ENCODE data around the gene MEF2B. TPM values are rescaled to one million over a fixed set of nuclear protein-coding genes. Genes with fewer than 3 reads are reported as not detected.

MEF2B gene
- total and polyA plus RNA-seq, 10 of the 15 experiments (the other 5 are each of a cell fraction or from before 2014, with no cell fraction given): 0.09 to 33.0 (median 8.9) TPM

GRCh38 chr19:19147344-19147743 is 22.7 kb downstream of the MEF2B start:
- no peak for DNase-seq (ENCODE audit: low read depth, low spot score)
- in situ Hi-C loops (cut with MboI): loop anchor here (10.0 kb wide), 1 partner anchor 347 kb away; no protein-coding TSS in a partner anchor
- POLR2A ChIA-PET: interaction anchor here (1.1 to 1.6 kb wide), 3 partner anchors 14 to 27 kb away, joined by 4 to 6 read pairs (median 5); partner anchors contain the start of gene MEF2B

More at GRCh38 chr19:19147344-19147743, 22.7 kb downstream of the MEF2B start:
- CTCF ChIA-PET: interaction anchor here (0.8 to 6.3 kb wide), 6 partner anchors 11 to 93 kb away, joined by 3 to 207 read pairs (median 12); partner anchors contain the start of gene MEF2B
- RAD21 ChIA-PET (ENCODE audit: unreplicated experiment): interaction anchor here (1.6 to 17.5 kb wide), 2 partner anchors 10 to 26 kb away, joined by 6 to 394 read pairs; partner anchors contain the start of gene MEF2B
- Histone ChIP-seq H3K4me1 (ENCODE audit: control insufficient read depth, insufficient read depth, low read length) (peaks cover 10% of the 10 kb centered on the region), H3K9ac (ENCODE audit: control insufficient read depth, insufficient read depth, low read length) (no peak overlapping the region), H3K4me2 (ENCODE audit: control insufficient read depth, insufficient read depth) (no peak overlapping the region), H3K79me2 (ENCODE audit: control insufficient read depth, insufficient read depth, low read length) (no peaks in the 10 kb centered on the region), H2AFZ (ENCODE audit: control insufficient read depth, low read depth, low read length) (no peak overlapping the region), H3K4me3 (no peak overlapping the region), H3K9me3 (replicated peaks; ENCODE audit: control insufficient read depth, insufficient read depth, low read length) (no peaks in the 10 kb centered on the region), H3K36me3 (ENCODE audit: control insufficient read depth in 2 of 2, insufficient read depth in 2 of 2, low read length in 1 of 2) (peaks cover 6 to 8% of the 10 kb centered on the region in 2 experiments; a peak in 3 of 4 replicates), H4K20me1 (ENCODE audit: control insufficient read depth, insufficient read depth) (no peaks in the 10 kb centered on the region), H3K27me3 (replicated peaks in 1 of 2; ENCODE audit: control insufficient read depth in 2 of 2, insufficient read depth in 2 of 2, low read length in 1 of 2) (no peaks in the 10 kb centered on the region), H3K27ac (ENCODE audit: control insufficient read depth, insufficient read depth) (no peak overlapping the region)
- no peak for ATAC-seq
- SMC1A ChIA-PET (ENCODE audit: uncharacterized antibody, unreplicated experiment): interaction anchor here (1.0 to 5.4 kb wide), 6 partner anchors 9 to 27 kb away, joined by 3 to 114 read pairs (median 10); partner anchors contain the start of gene MEF2B
- BruUV-seq (replicated peaks): no TSS peak
- 88% methylated on average over 5 of the region's 5 CpGs for WGBS (ENCODE audit: insufficient coverage, insufficient replicate concordance, low lambda C conversion rate, missing lambda C conversion rate)
- TF ChIP-seq SRF (IDR thresholded peaks at IDR 0.05; ENCODE audit: low read depth in 2 of 2, low read length in 2 of 2) (no peak), NR2C1 (IDR thresholded peaks at IDR 0.05) (no peak), BACH1 (IDR thresholded peaks at IDR 0.05; ENCODE audit: borderline replicate concordance) (no peak), RAD51 (IDR thresholded peaks at IDR 0.05) (no peak), PKNOX1 (IDR thresholded peaks at IDR 0.05) (no peak), KDM1A (IDR thresholded peaks at IDR 0.05; ENCODE audit: borderline replicate concordance) (no peak), NFIC (IDR thresholded peaks at IDR 0.05; ENCODE audit: low read depth, low read length) (no peak), KLF5 (IDR thresholded peaks at IDR 0.05; ENCODE audit: partially characterized antibody) (no peak), MLLT1 (IDR thresholded peaks at IDR 0.05) (no peak), LARP7 (IDR thresholded peaks at IDR 0.05) (no peak), E2F8 (IDR thresholded peaks at IDR 0.05; ENCODE audit: low read depth, partially characterized antibody) (no peak), SMAD1 (IDR thresholded peaks at IDR 0.05; ENCODE audit: low read depth, partially characterized antibody) (no peak)
- no peak for FAIRE-seq
- intact Hi-C loops (cut with micrococcal nuclease; ENCODE audit: unreplicated experiment): no loop called here
